Gastrocnemius medialis (tissue), 4 donors: ENCODE results near the gene RACK1. TPM values are rescaled to one million over a fixed set of nuclear protein-coding genes. Genes with fewer than 3 reads are reported as not detected.

Source experiments
- ATAC-seq, 2 donors: fragments of 150-250 bp; one replicate each; pipeline ENCODE4 v1.9.1; 2016
- DNase-seq, 2 donors: peaks; one replicate each; pipeline ENCODE4 v3.0.0-alpha.2; 2019
- H3K27ac ChIP-seq, 4 donors: fragments of 200-600 bp; sonication (generic); 1 replicate in 1 of 4; 2 replicates in 3 of 4; pipeline ENCODE4 v1.5.1; 2016 to 2018; ENCODE audit warnings: mild to moderate bottlenecking in 2 of 4, moderate library complexity in 1 of 4
- H3K27me3 ChIP-seq, 3 donors: fragments of 200-600 bp; sonication (generic) in 2 of 3; 1 replicate in 1 of 3; 2 replicates in 2 of 3; pipeline versions ENCODE4 v1.5.1 to v1.6.0; 2016 to 2019; ENCODE audit warnings: mild to moderate bottlenecking in 1 of 3, moderate library complexity in 1 of 3
- H3K36me3 ChIP-seq, 2 donors: fragments of 200-600 bp; sonication (generic) in 1 of 2; one replicate each; pipeline ENCODE4 v1.5.1; 2017 to 2018
- H3K4me1 ChIP-seq, 2 donors: fragments of 200-600 bp; sonication (generic) in 1 of 2; one replicate each; pipeline ENCODE4 v1.5.1; 2016 to 2017; ENCODE audit warnings: mild to moderate bottlenecking in 2 of 2
- H3K4me3 ChIP-seq, 4 donors: fragments of 200-600 bp; sonication (generic) in 3 of 4; 1 replicate in 1 of 4; 2 replicates in 3 of 4; pipeline ENCODE4 v1.5.1; 2016 to 2019; ENCODE audit warnings: mild to moderate bottlenecking in 2 of 4
- H3K9me3 ChIP-seq, 3 donors: fragments of 200-600 bp; sonication (generic) in 2 of 3; 1 replicate in 1 of 3; 2 replicates in 2 of 3; pipeline ENCODE4 v1.5.1; 2016 to 2019
- POLR2A ChIP-seq, 2 donors: fragments of 450-650 bp; IDR thresholded peaks; one replicate each; pipeline ENCODE4 v1.6.1; 2017; ENCODE audit warnings: antibody characterized with exemption in 2 of 2, mild to moderate bottlenecking in 2 of 2, moderate library complexity in 2 of 2
- in situ Hi-C, 4 donors: fragments of 200-750 bp; cut with MboI; loops; one replicate each; pipeline versions ENCODE4 v1.15.0 to v1.8.0; 2017; ENCODE audit warnings: low sequenced_read_pairs in 4 of 4
- intact Hi-C: fragments of 100-400 bp; cut with DNase I; formaldehyde crosslinking; loops from one replicate; pipeline ENCODE4 v1.15.1; 2023; ENCODE audit warnings: low total_unique reads
- total RNA-seq, 4 donors: library from RNA; depleted of rRNA; stranded (reverse); fragments of >200 nt; gene quantifications; one replicate each; pipeline versions ENCODE4 v1.1.0 to v1.2.3, GENCODE V29; 2016
- TF ChIP-seq, protein P1 (sequence below), 5 experiments: fragments of 450-650 bp in 3 of 5; fragments of 200-600 bp in 2 of 5; sonication (generic) in 2 of 5; IDR thresholded peaks in 4 of 5; conservative IDR thresholded peaks in 1 of 5; 1 replicate in 4 of 5; 2 replicates in 1 of 5; pipeline ENCODE4 v1.5.1; 2016 to 2019; ENCODE audit warnings: antibody characterized with exemption in 5 of 5, mild to moderate bottlenecking in 3 of 5, moderate library complexity in 3 of 5

The RACK1 gene
- total RNA-seq, 4 donors from 2014 or later, result 1,697 to 2,187 (median 1,957) TPM

DNA sequence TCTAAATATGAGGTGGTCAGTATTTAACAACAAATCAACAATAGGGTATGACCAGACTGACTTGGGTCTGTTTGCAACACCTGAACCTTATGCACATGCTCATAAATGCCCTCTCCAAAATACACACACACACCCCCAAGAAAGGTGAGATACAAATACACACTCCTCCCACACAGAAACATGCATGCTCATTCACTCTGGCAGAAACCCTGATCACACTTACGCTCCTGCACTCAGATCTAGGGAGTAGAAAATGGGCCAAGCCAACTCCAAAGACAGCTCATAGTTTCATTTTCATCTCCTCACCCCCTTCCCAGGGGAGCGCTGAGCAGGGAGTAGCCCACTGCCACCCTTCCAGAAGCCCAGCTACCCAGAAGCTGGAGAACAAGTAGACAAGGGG lies 50.0 kb downstream of the RACK1 start:
- DNase-seq, result no peak

DNA sequence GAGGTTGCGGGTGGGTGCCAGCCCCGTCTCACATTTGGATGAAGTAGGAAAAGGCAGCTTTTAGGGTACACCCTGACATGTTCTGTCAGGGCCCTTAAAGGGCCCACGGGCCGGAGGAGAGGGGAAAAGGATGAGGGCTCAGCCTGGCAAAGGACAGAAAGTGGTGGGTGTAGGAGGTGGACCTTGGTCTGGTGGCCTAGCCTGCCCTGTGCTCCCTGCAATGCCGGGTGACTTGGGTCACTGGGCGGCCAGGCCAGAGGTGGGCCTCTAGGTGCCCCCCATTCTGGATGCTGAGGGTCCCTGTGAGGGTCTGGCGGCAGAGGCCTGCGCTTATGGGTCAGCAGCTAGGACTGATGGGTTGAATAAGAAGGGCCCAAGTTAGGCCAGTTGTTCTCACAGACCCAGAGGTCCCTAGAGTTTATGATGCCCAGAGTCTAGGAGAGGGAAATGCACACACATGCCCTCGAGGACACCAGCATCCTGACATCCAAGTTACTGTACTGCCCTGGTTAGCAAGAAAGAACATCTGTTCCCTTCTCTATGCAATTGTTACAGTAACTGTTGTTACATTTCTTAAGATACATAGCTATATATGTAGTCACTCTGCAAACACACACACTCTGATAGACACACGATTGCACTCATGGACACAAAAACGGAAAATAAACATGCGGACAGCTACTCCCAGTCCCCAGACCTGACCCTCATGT lies 51.2 kb downstream of the RACK1 start:
- Histone ChIP-seq H3K9me3 (no peaks in the 10 kb centered on the region), H3K4me3 (peak overlapping the region; percentile 67 to 97 (median 72)), H3K4me1 (peaks cover 14 to 22% of the 10 kb centered on the region in 2 donors), H3K36me3 (no peaks in the 10 kb centered on the region), H3K27ac (peak overlapping the region; percentile 89 to 98 (median 93)), H3K27me3 (no peaks in the 10 kb centered on the region)
- ATAC-seq (no peak), DNase-seq (no peak)
- intact Hi-C loops (loop anchor here (5.0 kb wide), 1 partner anchor 1360 kb away; no protein-coding TSS in a partner anchor), in situ Hi-C loops (no loop called here)
- TF ChIP-seq, protein P1, sequence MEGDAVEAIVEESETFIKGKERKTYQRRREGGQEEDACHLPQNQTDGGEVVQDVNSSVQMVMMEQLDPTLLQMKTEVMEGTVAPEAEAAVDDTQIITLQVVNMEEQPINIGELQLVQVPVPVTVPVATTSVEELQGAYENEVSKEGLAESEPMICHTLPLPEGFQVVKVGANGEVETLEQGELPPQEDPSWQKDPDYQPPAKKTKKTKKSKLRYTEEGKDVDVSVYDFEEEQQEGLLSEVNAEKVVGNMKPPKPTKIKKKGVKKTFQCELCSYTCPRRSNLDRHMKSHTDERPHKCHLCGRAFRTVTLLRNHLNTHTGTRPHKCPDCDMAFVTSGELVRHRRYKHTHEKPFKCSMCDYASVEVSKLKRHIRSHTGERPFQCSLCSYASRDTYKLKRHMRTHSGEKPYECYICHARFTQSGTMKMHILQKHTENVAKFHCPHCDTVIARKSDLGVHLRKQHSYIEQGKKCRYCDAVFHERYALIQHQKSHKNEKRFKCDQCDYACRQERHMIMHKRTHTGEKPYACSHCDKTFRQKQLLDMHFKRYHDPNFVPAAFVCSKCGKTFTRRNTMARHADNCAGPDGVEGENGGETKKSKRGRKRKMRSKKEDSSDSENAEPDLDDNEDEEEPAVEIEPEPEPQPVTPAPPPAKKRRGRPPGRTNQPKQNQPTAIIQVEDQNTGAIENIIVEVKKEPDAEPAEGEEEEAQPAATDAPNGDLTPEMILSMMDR (IDR thresholded peaks at IDR 0.05 in 4 of 5, conservative IDR thresholded peaks at IDR 0.05 in 1 of 5), result no peak
- peak in 1 of 2 donors; percentile 15 for TF ChIP-seq POLR2A (IDR thresholded peaks at IDR 0.05)

More for the DNA sequence above, 50.0 kb downstream of the RACK1 start:
- no peak for TF ChIP-seq POLR2A (IDR thresholded peaks at IDR 0.05)
- TF ChIP-seq, protein P1 (IDR thresholded peaks at IDR 0.05 in 4 of 5, conservative IDR thresholded peaks at IDR 0.05 in 1 of 5), result no peak
- H3K27me3 ChIP-seq, result no peaks in the 10 kb centered on the region
- no peak overlapping the region for H3K4me3 ChIP-seq
- peak overlapping the region; percentile 89 to 98 (median 93) for H3K27ac ChIP-seq
- H3K9me3 ChIP-seq, result no peaks in the 10 kb centered on the region
- intact Hi-C loops, result loop anchor here (5.0 kb wide), 1 partner anchor 1361 kb away; no protein-coding TSS in a partner anchor
- H3K36me3 ChIP-seq, result no peaks in the 10 kb centered on the region
- in situ Hi-C loops, result no loop called here
- ATAC-seq, result no peak
- peaks cover 14 to 17% of the 10 kb centered on the region in 2 donors for H3K4me1 ChIP-seq

DNA sequence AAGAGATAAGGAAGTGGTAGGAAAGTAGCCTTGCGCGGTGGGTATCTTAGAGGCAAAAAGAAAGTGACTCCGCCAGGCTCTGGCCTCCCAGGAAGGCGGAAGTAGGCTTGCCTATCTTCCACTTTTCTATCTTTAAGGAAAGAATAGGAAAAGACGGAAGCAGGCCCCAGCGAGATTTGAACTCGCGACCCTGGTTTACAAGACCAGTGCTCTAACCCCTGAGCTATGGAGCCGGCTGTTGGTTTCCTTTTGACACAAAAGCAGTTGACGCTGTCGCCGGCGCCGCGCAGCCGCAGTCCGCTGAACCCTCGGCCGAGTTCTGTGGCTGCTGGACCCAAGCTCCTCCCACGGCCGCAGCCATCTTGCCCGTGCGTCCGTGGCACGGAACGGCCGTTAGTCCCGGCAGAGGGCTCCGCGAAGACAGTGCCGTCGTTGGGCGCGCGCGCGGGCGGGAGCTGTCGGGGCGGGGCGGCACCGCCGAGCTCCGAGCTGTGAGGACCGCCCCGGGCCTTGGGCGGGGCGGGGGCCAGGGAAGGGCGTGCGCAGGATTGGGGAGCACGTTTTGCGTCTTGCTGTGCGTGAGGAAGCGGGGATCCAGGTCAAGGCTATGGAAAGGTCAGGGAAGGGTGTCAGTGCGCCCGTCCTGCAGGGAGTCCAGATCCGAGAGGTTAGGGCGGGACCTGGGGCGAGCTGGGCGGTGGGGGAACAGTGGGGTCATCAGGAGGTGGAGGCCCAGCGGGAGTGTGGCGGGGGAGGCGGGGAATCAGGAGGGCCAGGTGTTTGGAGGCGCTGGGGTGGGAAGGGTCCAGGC lies 52.0 kb downstream of the RACK1 start:
- peak overlapping the region; percentile 89 to 98 (median 93) for H3K27ac ChIP-seq
- in situ Hi-C loops, result no loop called here
- TF ChIP-seq, protein P1 (IDR thresholded peaks at IDR 0.05 in 4 of 5, conservative IDR thresholded peaks at IDR 0.05 in 1 of 5), result peak in 1 of 5 experiments; percentile 11
- TF ChIP-seq POLR2A (IDR thresholded peaks at IDR 0.05), result peak; percentile 57 to 78
- intact Hi-C loops, result loop anchor here (1.0 to 5.0 kb wide), 4 partner anchors 14 to 1359 kb away; partner anchors contain the start of genes TRIM41 and TRIM7
- DNase-seq, result peak; percentile 90 to 92
- ATAC-seq, result peak; percentile 73 to 84
- H3K4me3 ChIP-seq, result peak overlapping the region; percentile 67 to 97 (median 77)
- no peaks in the 10 kb centered on the region for H3K36me3 ChIP-seq
- no peaks in the 10 kb centered on the region for H3K9me3 ChIP-seq
- H3K4me1 ChIP-seq, result peaks cover 14 to 22% of the 10 kb centered on the region in 2 donors
- no peaks in the 10 kb centered on the region for H3K27me3 ChIP-seq

DNA sequence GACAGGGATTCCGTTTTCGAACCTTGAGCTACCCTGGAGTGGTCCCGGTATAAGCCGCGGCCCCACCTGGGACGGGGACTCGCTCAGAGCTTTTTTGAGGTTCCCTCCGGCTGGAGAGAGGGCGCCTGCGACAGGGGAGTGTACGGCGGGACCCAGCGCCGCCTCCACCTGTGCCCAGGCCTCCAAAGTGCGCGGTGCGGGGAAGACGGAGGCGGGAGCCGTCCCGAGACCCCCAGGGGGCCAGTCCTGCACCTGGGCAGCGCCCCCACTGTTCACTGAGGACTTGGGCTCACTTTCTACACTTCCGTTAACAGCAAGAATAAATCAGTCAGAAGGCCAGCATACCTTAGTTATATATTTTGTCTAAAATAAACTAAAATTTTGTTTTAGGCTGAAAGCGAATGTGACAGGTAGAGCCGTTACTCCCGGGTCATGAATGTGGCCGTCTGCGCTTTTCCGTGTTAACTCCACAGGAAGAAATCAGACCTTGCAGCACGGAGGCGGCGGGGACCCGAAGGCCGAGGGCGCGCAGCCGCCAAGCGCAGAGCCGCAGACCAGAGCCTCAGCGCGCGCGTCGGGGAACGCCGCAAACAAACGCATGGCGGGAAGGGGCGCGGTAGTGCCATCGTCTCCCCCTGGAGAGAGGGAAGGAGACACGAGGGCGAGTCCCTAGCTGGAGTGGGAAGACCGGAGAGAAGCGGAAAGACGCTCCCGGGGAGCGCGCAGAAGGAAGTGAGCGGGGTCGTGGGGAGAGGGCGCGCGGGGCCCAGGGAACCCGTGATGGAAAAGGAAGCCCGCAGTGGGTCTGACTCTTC lies 52.8 kb downstream of the RACK1 start:
- DNase-seq (peak in 1 of 2 donors; percentile 49), ATAC-seq (peak; percentile 16 to 17)
- H3K27me3 ChIP-seq, result no peaks in the 10 kb centered on the region
- TF ChIP-seq, protein P1 (IDR thresholded peaks at IDR 0.05 in 4 of 5, conservative IDR thresholded peaks at IDR 0.05 in 1 of 5), result peak in 2 of 5 experiments; percentile 16 to 41
- TF ChIP-seq POLR2A (IDR thresholded peaks at IDR 0.05), result no peak
- in situ Hi-C loops (no loop called here), intact Hi-C loops (loop anchor here (1.0 to 5.0 kb wide), 4 partner anchors 14 to 1359 kb away; partner anchors contain the start of genes TRIM41 and TRIM7)
- no peaks in the 10 kb centered on the region for H3K9me3 ChIP-seq
- peaks cover 14 to 22% of the 10 kb centered on the region in 2 donors for H3K4me1 ChIP-seq
- no peaks in the 10 kb centered on the region for H3K36me3 ChIP-seq
- peak overlapping the region; percentile 89 to 98 (median 93) for H3K27ac ChIP-seq
- H3K4me3 ChIP-seq, result peak overlapping the region; percentile 67 to 97 (median 77)
